NCI-H1417 (cell line): ENCODE measurements around the gene RNFT2.

Experiments used
- DNase-seq, 3 experiments: peaks; one replicate each; lab custom pipeline; 2025; lab: John Stamatoyannopoulos, UW

RNFT2 gene

GRCh38 chr12:116709768-116710167, 28.3 kb upstream of the RNFT2 start:
- peak in 2 of 3 experiments; percentile 31 to 60 for DNase-seq

- peak in 2 of 3 experiments; percentile 24 to 65 for DNase-seq
These were observed 27.6 kb upstream of the RNFT2 start for GRCh38 chr12:116710370-116711150.

- DNase-seq, result peak in 2 of 3 experiments; percentile 40 to 92
These were observed 25.4 kb upstream of the RNFT2 start for GRCh38 chr12:116712458-116713303.

- no peak for DNase-seq
These were observed 24.6 kb upstream of the RNFT2 start for GRCh38 chr12:116713527-116713926.

GRCh38 chr12:116714175-116714574, 23.9 kb upstream of the RNFT2 start:
- DNase-seq, result no peak

GRCh38 chr12:116717466-116718437, 20.4 kb upstream of the RNFT2 start:
- peak in 2 of 3 experiments; percentile 41 to 77 for DNase-seq

GRCh38 chr12:116718655-116719454, 19.3 kb upstream of the RNFT2 start:
- DNase-seq, result peak; percentile 68 to 95 (median 85)

- DNase-seq, result peak in 2 of 3 experiments; percentile 43 to 73
These were observed 18.2 kb upstream of the RNFT2 start for GRCh38 chr12:116719731-116720528.

- no peak for DNase-seq
These were observed 15.9 kb upstream of the RNFT2 start for GRCh38 chr12:116722245-116722644.

GRCh38 chr12:116726694-116727093, 11.4 kb upstream of the RNFT2 start:
- DNase-seq, result no peak

GRCh38 chr12:116727261-116727660, 10.9 kb upstream of the RNFT2 start:
- DNase-seq, result peak in 2 of 3 experiments; percentile 13 to 21

GRCh38 chr12:116727891-116728290, 10.2 kb upstream of the RNFT2 start:
- peak in 1 of 3 experiments; percentile 55 for DNase-seq

GRCh38 chr12:116731801-116732200, 6.3 kb upstream of the RNFT2 start:
- no peak for DNase-seq

GRCh38 chr12:116734156-116734768, 3.9 kb upstream of the RNFT2 start:
- no peak for DNase-seq

GRCh38 chr12:116735084-116735483, 3.0 kb upstream of the RNFT2 start:
- DNase-seq, result no peak

GRCh38 chr12:116735951-116736599, 2.0 kb upstream of the RNFT2 start:
- peak in 2 of 3 experiments; percentile 25 to 55 for DNase-seq

- DNase-seq, result peak in 2 of 3 experiments; percentile 29 to 37
These were observed 947 bp upstream of the RNFT2 start for GRCh38 chr12:116736962-116737773.

- DNase-seq, result no peak
These were observed 1.3 kb downstream of the RNFT2 start for GRCh38 chr12:116739381-116739887.
